ENCODE results near the gene FCGR1A. TPM values are rescaled to one million over a fixed set of nuclear protein-coding genes. Genes with fewer than 3 reads are reported as not detected.
A peak's percentile ranks its signal among the peaks of the same experiment; 100 is the strongest.
"Not testable (repeated sequence)": the region's sequence is repeated elsewhere in the genome, so short reads cannot be mapped to it uniquely, and the experiment has no call there.

The FCGR1A gene
- polyA plus RNA-seq, 2 of the 4 experiments (the other 2 are of a cell fraction) = not detected

DNA sequence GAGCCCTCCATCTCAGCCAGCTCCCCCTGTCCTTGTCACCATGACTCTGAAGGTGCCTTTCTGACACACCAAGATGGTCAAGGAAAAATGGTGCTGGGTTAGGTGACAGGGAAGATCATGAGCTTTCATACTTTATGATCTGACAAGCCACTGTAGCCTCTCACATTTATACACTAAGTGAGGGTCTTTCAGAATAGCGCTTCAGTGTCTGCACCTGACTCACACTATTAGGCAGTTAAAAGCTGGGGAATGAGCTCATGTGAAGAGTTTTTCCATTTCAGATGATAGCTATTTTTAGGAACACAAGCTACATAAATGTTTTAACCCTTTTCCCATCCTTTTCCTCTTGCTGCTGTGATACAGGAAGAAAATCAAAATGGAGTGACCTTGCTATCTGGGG lies 4.2 kb upstream of the FCGR1A start:
- H3K4me2 ChIP-seq; H3K4me3 ChIP-seq; CTCF ChIA-PET; H3K27ac ChIP-seq; ATAC-seq; H3K9me3 ChIP-seq; POLR2A ChIA-PET; FAIRE-seq; H3K4me1 ChIP-seq; DNase-seq (ENCODE audit: low read depth in 1 of 2, low spot score in 1 of 2): not testable (repeated sequence)
- WGBS (ENCODE audit: missing lambda C conversion rate) = 0% methylated on average over 1 of the region's 1 CpG

- H3K27ac ChIP-seq; H3K4me1 ChIP-seq; FAIRE-seq; DNase-seq (ENCODE audit: low read depth in 1 of 2, low spot score in 1 of 2); POLR2A ChIA-PET; H3K4me3 ChIP-seq; H3K4me2 ChIP-seq; H3K9me3 ChIP-seq; CTCF ChIA-PET; ATAC-seq: not testable (repeated sequence)
- WGBS (ENCODE audit: missing lambda C conversion rate) = 23% methylated on average over 5 of the region's 5 CpGs
Observed at GRCh38 chr1:149781413-149781984, 995 bp upstream of the FCGR1A start.

- DNase-seq (ENCODE audit: low read depth in 1 of 2, low spot score in 1 of 2); H3K4me3 ChIP-seq; POLR2A ChIA-PET; FAIRE-seq; H3K9me3 ChIP-seq; CTCF ChIA-PET; H3K4me2 ChIP-seq; ATAC-seq; H3K4me1 ChIP-seq; H3K27ac ChIP-seq: not testable (repeated sequence)
- WGBS (ENCODE audit: missing lambda C conversion rate) = no CpG with 5 or more reads among the region's 2 CpGs
Observed at GRCh38 chr1:149783289-149783688, 795 bp downstream of the FCGR1A start.

DNA sequence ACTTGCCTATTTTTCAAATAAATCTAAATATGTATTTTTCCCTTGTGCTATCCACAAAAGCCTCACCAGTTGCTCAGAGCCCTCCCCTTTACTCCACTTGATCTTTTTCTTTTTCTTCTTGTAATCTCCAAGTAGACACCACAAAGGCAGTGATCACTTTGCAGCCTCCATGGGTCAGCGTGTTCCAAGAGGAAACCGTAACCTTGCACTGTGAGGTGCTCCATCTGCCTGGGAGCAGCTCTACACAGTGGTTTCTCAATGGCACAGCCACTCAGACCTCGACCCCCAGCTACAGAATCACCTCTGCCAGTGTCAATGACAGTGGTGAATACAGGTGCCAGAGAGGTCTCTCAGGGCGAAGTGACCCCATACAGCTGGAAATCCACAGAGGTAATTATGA lies 1.4 kb downstream of the FCGR1A start:
- H3K9me3 ChIP-seq; H3K4me2 ChIP-seq; ATAC-seq; FAIRE-seq; CTCF ChIA-PET; H3K4me3 ChIP-seq; POLR2A ChIA-PET; H3K4me1 ChIP-seq; H3K27ac ChIP-seq; DNase-seq (ENCODE audit: low read depth in 1 of 2, low spot score in 1 of 2): not testable (repeated sequence)
- WGBS (ENCODE audit: missing lambda C conversion rate) = 100% methylated on average over 1 of the region's 4 CpGs

GRCh38 chr1:149787688-149788451 lies 5.4 kb downstream of the FCGR1A start:
- H3K27ac ChIP-seq, CTCF ChIA-PET: not testable (repeated sequence)

GRCh38 chr1:149792502-149792901 lies 10.0 kb downstream of the FCGR1A start:
- ATAC-seq (peak; percentile 84 to 92), DNase-seq (ENCODE audit: low read depth in 1 of 2, low spot score in 1 of 2) (peak; percentile 7 to 35)
- TF ChIP-seq RAD21 (conservative IDR thresholded peaks at IDR 0.05 in 1 of 2, IDR thresholded peaks at IDR 0.05 in 1 of 2) (peak; percentile 24 to 38; a peak in 4 of 5 replicates), KDM5A (IDR thresholded peaks at IDR 0.05) (peak; percentile 75), PHF8 (IDR thresholded peaks at IDR 0.05; ENCODE audit: borderline replicate concordance, low read depth) (peak; percentile 30; the same call in 1 of the 2 replicates), CTCF (IDR thresholded peaks at IDR 0.05) (peak; percentile 28)
- H3K9me3 ChIP-seq, FAIRE-seq, H3K4me1 ChIP-seq, POLR2A ChIA-PET, CTCF ChIA-PET: not testable (repeated sequence)
- WGBS (ENCODE audit: missing lambda C conversion rate) = 0% methylated on average over 1 of the region's 36 CpGs
- H3K27ac ChIP-seq = peak overlapping the region; percentile 84 to 91
- peak overlapping the region; percentile 80 for H3K4me2 ChIP-seq
- H3K4me3 ChIP-seq = peak overlapping the region; percentile 66

More at GRCh38 chr1:149787688-149788451, 5.4 kb downstream of the FCGR1A start:
- H3K9me3 ChIP-seq; H3K4me1 ChIP-seq; H3K4me3 ChIP-seq; FAIRE-seq; ATAC-seq; H3K4me2 ChIP-seq; POLR2A ChIA-PET; DNase-seq (ENCODE audit: low read depth in 1 of 2, low spot score in 1 of 2): not testable (repeated sequence)
- WGBS (ENCODE audit: missing lambda C conversion rate) = 80% methylated on average over 3 of the region's 3 CpGs
